Liver (tissue), 3 donors: ENCODE measurements around the gene RAMP3.

Experiments
- EGR1 ChIP-seq, 2 donors: IDR thresholded peaks; 2 replicates each; pipeline ENCODE4 v1.6.1; 2016 to 2018; ENCODE audit warnings: antibody characterized with exemption in 2 of 2, low read depth in 2 of 2
- RAD21 ChIP-seq, 2 donors: IDR thresholded peaks; 2 replicates each; pipeline ENCODE4 v1.6.1; 2016; ENCODE audit warnings: antibody characterized with exemption in 2 of 2, mild to moderate bottlenecking in 2 of 2
- TAF1 ChIP-seq: conservative IDR thresholded peaks from 2 replicates; pipeline ENCODE4 v1.6.1; 2016; ENCODE audit warnings: antibody characterized with exemption, mild to moderate bottlenecking
- YY1 ChIP-seq: IDR thresholded peaks from 2 replicates; pipeline ENCODE4 v1.6.1; 2016; ENCODE audit warnings: antibody characterized with exemption, mild to moderate bottlenecking
- TF ChIP-seq, protein P1 (sequence below): fragments of 150-350 bp; IDR thresholded peaks from 2 replicates; pipeline ENCODE4 v1.5.1; 2017; ENCODE audit warnings: improper control_type of control experiment, low read depth, low read length; ENCODE audit not compliant: missing input control
- TF ChIP-seq, protein P2 (sequence below): IDR thresholded peaks from 2 replicates; pipeline ENCODE4 v1.6.1; 2016; ENCODE audit warnings: antibody characterized with exemption
- TF ChIP-seq, protein P3 (sequence below): IDR thresholded peaks from 2 replicates; pipeline ENCODE4 v1.6.1; 2016; ENCODE audit warnings: antibody characterized with exemption
- donor health status: healthy.
- donor health status: healthy.

DNA sequence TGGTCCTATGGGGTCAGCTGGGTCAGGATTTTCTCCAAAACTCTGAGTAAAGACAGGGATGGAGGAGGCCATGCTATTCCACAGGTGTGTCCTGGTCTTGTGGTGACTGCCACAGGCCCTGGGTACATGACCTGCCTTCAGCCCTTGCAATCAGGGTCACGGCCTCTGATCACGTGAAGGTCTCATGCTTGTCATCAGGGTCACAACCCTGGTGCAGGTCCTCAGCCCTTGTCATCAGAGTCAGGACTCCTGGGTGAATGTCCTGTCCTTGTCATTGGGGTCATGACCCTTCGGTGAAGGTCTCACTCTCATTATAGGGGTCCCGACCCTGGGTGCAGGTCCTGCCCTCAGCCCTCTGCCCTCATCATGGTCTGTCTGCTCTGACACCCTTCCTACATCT lies 24.2 kb upstream of the RAMP3 start:
- TF ChIP-seq, protein P1, sequence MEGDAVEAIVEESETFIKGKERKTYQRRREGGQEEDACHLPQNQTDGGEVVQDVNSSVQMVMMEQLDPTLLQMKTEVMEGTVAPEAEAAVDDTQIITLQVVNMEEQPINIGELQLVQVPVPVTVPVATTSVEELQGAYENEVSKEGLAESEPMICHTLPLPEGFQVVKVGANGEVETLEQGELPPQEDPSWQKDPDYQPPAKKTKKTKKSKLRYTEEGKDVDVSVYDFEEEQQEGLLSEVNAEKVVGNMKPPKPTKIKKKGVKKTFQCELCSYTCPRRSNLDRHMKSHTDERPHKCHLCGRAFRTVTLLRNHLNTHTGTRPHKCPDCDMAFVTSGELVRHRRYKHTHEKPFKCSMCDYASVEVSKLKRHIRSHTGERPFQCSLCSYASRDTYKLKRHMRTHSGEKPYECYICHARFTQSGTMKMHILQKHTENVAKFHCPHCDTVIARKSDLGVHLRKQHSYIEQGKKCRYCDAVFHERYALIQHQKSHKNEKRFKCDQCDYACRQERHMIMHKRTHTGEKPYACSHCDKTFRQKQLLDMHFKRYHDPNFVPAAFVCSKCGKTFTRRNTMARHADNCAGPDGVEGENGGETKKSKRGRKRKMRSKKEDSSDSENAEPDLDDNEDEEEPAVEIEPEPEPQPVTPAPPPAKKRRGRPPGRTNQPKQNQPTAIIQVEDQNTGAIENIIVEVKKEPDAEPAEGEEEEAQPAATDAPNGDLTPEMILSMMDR: no peak
- TF ChIP-seq RAD21 (IDR thresholded peaks at IDR 0.05) (no peak), YY1 (no peak), EGR1 (IDR thresholded peaks at IDR 0.05; ENCODE audit: low read depth in 2 of 2) (no peak), TAF1 (no peak)
- TF ChIP-seq, protein P2, sequence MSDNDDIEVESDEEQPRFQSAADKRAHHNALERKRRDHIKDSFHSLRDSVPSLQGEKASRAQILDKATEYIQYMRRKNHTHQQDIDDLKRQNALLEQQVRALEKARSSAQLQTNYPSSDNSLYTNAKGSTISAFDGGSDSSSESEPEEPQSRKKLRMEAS: no peak
- TF ChIP-seq, protein P3, sequence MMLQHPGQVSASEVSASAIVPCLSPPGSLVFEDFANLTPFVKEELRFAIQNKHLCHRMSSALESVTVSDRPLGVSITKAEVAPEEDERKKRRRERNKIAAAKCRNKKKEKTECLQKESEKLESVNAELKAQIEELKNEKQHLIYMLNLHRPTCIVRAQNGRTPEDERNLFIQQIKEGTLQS: no peak
